GM19328 (cell line): ENCODE data around the gene PRSS37.
"Not testable (repeated sequence)": the region's sequence is repeated elsewhere in the genome, so short reads cannot be mapped to it uniquely, and the experiment has no call there.

ENCODE experiments used
- ATAC-seq: cut with Tn5 transposase; IDR thresholded peaks from one replicate; pipeline ENCODE4 v1.9.1; 2021; ENCODE audit warnings: mild to moderate bottlenecking, moderate library complexity; ENCODE audit not compliant: unreplicated experiment

Gene PRSS37

DNA sequence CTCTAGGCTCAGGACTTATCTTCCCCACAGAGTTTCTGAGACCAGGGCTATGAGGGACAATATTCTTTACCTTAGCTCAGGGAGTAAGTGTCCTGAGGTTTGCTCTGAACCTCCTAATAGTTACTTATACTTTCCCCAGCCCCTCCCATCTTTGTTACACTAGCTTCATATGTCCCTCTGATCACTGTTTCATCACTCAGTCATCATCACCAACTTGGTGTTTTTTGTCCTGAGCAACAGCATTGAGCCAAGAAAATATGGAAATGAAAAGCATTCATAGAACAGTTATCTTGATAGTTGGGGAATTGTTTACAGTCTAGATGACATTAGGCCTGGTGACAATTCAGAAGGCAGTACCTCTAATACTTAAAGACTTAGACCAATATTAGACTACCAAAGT lies at the start of gene PRSS37:
Gene PRSS37 (minus strand): TSS at position 101 of the 400 bp plus-strand sequence. CDS start 436 bp downstream, outside the sequence.
- no peak for ATAC-seq

DNA sequence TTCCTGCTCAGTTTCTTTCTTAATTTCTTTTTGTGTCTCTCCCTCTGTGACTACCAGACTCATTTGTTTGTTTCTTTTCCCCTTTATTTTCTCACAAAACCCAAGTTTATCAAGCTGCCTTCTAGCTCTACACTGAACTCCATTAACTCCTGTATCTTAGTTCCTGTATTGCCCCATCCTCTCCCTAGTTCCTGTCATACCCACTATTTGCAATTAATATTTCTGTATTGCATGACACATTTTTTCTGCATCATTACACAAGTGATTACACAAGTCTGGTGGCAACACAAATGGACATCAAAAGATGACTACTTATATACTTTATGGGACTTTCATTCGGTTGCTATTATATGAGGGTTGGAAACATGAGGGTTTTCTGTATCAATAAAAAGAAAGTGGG lies 48.0 kb upstream of the PRSS37 start:
- no peak for ATAC-seq

DNA sequence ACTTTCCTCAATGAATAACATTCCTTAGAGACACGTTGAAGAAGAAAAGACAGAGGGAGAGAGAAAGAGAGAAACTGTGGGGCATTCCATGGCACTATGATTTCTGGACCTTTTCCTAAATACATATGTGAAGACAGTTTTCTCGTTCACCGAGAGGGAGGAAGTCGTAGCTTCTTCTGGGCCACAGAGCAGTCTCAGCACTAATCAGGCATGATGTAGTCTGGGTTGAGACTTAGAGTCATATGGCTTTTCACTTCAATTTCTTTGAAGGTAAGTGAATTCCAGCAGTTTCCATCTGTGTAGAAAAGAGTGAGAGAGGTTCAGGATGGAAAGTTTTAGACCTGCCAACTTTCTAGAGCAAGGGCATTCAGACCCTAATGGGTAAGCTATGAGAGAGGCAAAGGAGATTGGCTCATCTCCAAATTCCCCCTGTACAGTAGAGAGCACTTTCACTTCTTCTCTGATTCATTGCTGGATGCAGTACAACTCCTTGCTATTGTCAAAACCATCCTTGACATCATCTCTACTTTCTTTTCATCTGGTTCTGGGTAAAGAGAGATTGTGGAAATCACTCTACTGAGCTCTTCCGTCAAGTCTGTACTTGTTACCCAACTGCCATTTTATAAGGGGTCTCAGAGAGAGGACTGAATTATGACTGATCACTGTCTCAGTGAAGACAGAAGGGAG lies 43.4 kb upstream of the PRSS37 start:
- no peak for ATAC-seq

GRCh38 chr7:141880960-141881359 lies 39.7 kb upstream of the PRSS37 start:
- ATAC-seq: no peak

DNA sequence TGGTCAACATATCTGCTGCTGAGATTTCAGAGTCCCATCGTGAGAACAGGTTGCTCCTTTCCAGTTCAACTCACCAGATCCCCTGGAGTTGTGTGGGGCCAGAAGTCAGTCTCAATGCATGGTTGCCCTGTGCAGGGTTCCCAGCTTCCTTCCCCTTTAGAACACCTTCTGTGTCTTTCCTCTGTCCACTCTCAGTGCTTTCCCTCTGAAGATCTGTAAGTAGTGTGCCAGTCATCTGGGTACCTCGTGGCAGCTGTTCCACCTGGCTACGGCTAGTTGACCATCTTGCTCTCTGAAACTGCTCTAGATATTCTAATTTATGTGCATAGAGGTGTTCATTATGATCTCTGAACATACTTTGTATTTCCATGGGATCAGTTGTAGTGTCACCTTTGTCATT lies 36.1 kb upstream of the PRSS37 start:
- no peak for ATAC-seq

GRCh38 chr7:141876371-141876770 lies 35.1 kb upstream of the PRSS37 start:
- no peak for ATAC-seq

DNA sequence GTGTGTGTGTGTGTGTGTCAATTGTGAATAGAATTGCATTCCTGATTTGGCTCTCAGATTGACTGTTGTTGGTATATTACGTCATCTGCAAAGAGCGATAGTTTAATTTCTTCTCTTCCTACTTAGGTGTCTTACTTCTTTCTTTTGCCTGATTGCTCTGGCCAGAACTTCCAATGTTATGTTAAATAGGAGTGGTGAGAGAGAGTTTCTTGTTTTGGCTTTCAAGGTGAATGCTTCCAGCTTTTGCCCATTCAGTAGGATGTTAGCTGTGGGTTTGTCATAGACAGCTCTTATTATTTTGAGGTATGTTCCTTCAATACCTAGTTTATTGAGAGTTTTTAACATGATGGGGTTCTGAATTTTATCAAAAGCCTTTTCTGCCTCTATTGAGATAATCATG lies 34.2 kb upstream of the PRSS37 start:
- no peak for ATAC-seq

GRCh38 chr7:141874787-141875186 lies 33.5 kb upstream of the PRSS37 start:
- no peak for ATAC-seq

DNA sequence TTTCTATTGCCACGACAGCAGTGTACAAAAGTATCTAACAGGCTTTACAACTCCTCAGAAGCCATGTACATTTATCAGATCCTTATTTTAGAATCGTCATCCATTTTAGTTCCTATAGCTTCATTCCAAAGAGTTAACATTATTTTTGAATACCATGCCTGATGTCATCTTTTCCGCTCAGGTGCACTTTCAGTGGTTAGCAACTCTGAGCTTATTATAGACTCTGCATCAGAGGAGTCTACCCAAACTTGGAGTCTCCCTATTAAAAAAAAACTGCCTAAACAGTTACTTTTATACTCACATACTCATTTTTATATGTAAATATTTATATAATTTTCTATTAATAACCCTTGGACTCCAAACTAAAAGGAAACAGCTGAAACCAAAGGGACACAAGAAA lies 31.6 kb upstream of the PRSS37 start:
- no peak for ATAC-seq

DNA sequence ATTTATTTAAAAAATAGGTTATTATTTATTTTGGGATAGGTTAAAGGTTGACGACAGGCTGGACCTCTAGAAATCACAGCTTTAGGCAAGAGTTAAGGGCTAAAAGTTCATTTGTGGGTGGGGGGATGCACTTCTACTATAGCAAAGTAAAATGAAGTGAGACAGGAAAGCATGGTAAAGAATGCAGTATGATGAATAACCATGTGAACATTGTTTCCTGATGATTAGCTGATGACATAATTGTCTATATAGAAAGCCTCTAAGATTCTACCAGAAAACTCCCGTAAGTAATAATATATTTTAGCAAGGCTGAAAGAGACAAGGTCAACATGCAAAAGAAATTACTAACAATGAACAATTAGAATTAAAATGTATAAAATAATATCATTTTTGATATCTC lies 25.7 kb upstream of the PRSS37 start:
- no peak for ATAC-seq

DNA sequence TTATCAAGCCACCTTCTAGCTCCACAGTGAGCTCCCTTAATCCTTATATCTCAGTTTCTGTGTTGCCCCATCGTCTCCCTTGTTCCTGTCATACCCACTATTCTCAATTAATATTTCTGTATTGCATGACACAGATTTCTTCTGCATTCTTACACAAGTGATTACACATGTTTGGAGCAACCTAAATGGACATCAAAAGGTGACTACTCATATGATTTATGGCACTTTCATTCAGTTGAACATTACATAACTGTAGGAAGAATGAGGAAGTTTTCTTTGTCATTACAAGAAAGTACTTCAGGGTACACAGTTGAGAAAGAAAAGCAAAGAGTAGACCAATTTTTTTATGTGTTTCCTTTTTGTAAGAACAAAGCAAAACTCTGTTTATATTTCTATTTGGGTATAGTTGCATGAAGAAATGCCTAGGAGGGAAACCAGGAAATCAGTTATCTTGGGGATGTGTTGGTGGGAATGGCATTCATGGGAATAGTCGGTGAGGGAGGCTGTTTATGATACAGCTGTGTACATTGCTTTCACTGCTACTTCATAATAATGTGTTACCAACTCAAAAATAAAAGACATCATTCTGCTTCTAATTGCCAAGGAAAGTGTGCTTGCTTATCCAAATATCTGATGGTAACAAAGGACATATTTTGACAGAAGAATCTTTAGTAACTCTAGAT lies 23.6 kb upstream of the PRSS37 start:
- ATAC-seq: no peak

DNA sequence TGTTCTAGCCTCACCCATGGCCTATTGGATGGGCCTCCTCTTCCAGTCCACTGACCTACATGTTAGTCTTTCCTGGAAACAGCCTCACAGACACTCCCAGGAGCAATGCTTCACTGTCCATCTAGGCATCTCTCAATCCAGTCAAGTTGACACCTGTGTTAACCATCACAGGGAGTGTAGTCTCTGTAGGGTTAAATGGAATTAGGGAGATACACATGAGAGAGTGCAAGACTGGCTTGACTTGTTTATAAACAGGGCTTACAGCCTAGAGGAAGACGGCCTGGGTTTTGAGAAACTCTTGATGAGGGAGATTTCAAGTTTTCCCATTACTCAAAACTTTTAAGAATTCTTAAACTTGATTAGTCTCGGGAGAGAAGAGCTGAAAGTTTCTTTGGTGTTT lies 18.9 kb upstream of the PRSS37 start:
- no peak for ATAC-seq

- ATAC-seq: no peak
Observed at GRCh38 chr7:141847996-141848395, 6.7 kb upstream of the PRSS37 start.

DNA sequence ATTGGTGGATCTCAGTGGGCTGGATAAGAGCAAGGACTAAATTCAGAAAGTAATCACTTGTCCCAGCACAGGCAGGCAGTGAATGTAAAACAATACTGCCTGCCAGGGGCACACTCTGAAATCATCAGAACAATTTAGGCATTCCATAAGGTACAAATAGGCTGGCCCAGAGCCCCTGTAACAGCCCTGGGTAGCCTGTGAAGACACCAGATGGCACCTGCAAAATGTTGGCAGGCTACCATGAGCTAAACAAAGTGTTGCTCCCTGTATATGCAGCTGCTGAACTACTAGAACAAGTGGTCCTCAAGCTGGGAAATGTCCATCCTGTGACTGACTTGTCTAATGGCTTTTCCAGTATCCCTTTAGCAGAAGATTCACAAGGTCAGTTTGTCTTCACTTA lies 3.0 kb upstream of the PRSS37 start:
- no peak for ATAC-seq

GRCh38 chr7:141842904-141843303 lies 1.6 kb upstream of the PRSS37 start:
- no peak for ATAC-seq

DNA sequence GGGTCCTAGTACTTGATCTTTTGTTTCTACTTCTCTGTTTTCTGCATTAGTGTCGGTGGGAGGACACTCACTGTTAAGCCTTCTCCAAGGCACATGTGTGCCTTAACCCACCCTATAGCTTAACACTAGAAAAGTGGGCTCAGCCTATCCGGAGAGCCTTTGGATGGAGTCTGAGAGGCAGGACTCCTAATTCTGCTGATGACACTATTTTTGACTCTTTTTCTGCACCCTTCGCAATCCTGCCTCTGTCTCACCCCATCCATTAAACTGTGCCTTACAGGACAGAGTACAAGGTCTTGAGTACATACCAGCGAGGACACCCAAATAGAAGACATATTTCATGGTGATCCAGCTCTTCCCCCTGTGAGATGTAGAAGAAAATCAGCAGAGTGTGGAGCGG lies 577 bp downstream of the PRSS37 start:
- no peak for ATAC-seq

GRCh38 chr7:141839256-141839655 lies 2.0 kb downstream of the PRSS37 start:
- ATAC-seq: no peak

DNA sequence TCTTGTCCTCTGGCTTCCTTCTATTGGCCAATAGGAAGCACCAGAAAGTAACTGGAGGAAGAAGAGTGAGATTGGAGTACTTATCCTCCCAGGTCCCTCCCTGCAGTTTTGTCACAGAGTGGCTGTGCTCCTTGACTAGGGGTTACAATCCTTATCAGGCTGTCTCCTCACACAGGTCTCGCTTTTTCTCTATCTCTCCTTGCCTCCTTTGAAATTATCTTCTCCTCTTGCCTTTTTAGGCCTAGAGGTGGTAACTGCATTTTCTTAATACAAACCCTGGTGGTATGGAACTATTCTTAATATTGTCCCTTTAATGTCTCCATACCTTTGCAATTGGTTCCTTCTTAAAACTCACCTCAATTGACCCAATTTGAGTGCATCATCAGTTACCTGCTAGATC lies 2.7 kb downstream of the PRSS37 start:
- ATAC-seq: no peak

- no peak for ATAC-seq
Observed at GRCh38 chr7:141837683-141838082, 3.6 kb downstream of the PRSS37 start.

DNA sequence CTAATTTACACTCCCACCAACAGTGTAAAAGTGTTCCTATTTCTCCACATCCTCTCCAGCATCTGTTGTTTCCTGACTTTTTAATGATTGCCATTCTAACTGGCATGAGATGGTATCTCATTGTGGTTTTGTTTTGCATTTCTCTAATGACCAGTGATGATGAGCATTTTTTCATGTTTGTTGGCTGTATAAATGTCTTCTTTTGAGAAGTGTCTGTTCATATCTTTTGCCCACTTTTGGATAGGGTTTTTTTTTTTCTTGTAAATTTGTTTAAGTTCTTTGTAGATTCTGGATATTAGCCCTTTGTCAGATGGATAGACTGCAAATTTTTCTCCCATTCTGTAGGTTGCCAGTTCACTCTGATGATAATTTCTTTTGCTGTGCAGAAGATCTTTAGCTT lies 18.9 kb downstream of the PRSS37 start:
- not testable (repeated sequence) for ATAC-seq

DNA sequence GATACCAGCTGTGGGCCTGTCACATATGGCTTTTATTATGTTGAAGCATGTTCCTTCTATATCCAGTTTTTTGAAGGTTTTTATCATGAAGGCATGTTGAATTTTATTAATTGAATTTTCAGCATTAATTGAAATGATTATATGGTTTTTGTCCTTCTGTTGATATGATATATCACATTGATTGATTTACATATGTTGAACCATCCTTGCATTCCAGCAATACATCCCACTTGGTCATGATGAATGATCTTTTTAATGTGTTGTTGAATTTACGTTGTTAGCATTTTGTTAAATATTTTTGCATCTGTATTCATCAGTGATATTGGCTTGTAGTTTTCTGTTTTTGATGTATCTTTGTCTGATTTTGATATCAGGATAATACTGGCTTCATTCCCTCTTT lies 21.2 kb downstream of the PRSS37 start:
- ATAC-seq: no peak

DNA sequence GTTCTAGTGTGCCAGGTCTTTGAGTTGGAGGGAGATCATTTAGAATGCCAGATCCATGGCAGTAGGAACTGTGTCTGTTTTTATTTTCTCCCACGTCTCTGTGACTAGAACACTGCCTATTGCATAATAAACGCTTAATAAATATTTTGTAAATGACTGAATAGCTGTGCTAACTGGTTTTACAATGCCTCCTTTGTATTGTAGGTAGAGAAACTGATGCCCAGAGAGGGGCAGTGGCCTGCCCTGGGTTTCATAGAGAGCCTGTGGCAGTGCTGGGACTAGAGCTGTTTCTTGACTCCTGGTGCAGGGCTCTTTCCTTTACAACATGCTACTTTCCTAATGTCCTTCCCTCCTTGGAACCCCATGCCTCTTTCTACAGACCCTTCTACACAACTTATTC lies 48.8 kb downstream of the PRSS37 start:
- no peak for ATAC-seq

DNA sequence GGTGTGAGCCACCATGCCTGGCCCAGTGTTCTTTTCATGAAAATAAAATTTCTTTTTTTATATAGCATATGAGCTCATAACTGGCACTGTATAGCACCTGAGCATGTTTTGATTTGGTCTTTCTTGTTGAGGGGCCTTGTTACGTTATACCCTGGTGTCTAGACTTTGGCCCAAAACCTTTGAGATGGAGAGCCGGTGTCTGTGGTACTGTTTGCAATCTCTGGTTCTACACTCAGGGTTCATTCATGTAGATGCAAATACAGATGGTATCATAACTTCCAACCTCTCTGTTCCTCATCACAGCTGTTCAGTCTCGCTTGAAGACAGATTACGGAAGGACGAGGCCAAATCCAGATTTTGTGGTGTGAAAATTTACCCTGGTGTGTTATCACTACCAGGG lies 51.4 kb downstream of the PRSS37 start, which contains the start of gene TAS2R5:
Gene TAS2R5 (plus strand): TSS at position 301 of the 400 bp plus-strand sequence. CDS start 145 bp downstream, outside the sequence.
- ATAC-seq: no peak
